Heart left ventricle (tissue), 13 donors: Measurements from ENCODE around the gene MAPK13.

ENCODE experiments used
- CTCF ChIP-seq, 12 donors: fragments of 200-600 bp; sonication (generic) in 4 of 12; IDR thresholded peaks; one replicate each; pipeline versions ENCODE4 v1.5.0 to v1.8.0; 2018 to 2022; ENCODE audit warnings: antibody characterized with exemption in 12 of 12, mild to moderate bottlenecking in 5 of 12
- POLR2A ChIP-seq, 2 donors: fragments of 450-650 bp; IDR thresholded peaks; one replicate each; pipeline ENCODE4 v1.6.1; 2017; ENCODE audit warnings: antibody characterized with exemption in 2 of 2, mild to moderate bottlenecking in 2 of 2, moderate library complexity in 2 of 2
- donor health status: ischemic (EF 13 %, LVEDD 7.1; RV severe dilation, severe dysfunction).
- donor health status: DM: no; HTN: yes; CAD: no.
- donor health status: DM: no; HTN: no; CAD: no.
- donor health status: ischemic (EF 25% LVEDD 6.9; RV normal size, moderate dysfunction).
- donor health status: ischemic (EF 25% LVEDD 5.7; RV mildly dilated, moderate dysfunction).
- donor health status: ischemic (EF 35%, LVEDD 5.7; RV mildly dilated, moderate dysfunction).
- donor health status: nonischemic (EF 11% LVEDD 7.7; RV severe dilation, severe dysfunction).
- donor health status: DM: yes; HTN: yes; CAD: no.
- donor health status: PGD.
- donor health status: ischemic (EF 29% LVEDD 5.4; RV normal size, mild dysfunction).
- donor health status: nonischemic (EF 23%, LVEDD 6.1; RV moderate dilation, normal function).

GRCh38 chr6:36139431-36139830 is 9.1 kb downstream of the MAPK13 start:
- no peak for TF ChIP-seq CTCF (IDR thresholded peaks at IDR 0.05)
- no peak for TF ChIP-seq POLR2A (IDR thresholded peaks at IDR 0.05)
